ENCODE data around the gene B3GAT3. TPM values are rescaled to one million over a fixed set of nuclear protein-coding genes. Genes with fewer than 3 reads are reported as not detected.
"Not testable (repeated sequence)": the region's sequence is repeated elsewhere in the genome, so short reads cannot be mapped to it uniquely, and the experiment has no call there.

B3GAT3 gene
- total RNA-seq, 1 donor, result 15.7 TPM

- H3K4me3 ChIP-seq (ENCODE audit: low read length), result no peak overlapping the region
- no peaks in the 10 kb centered on the region for H3K27me3 ChIP-seq (ENCODE audit: insufficient read depth, low read length)
- H3K9me3 ChIP-seq (ENCODE audit: low read depth, low read length), result no peaks in the 10 kb centered on the region
- H3K4me1 ChIP-seq (ENCODE audit: insufficient read depth, low read length), result peaks cover 41% of the 10 kb centered on the region
Measured at GRCh38 chr11:62648967-62649364, 27.2 kb upstream of the B3GAT3 start.

GRCh38 chr11:62648185-62648966 lies 26.6 kb upstream of the B3GAT3 start:
- no peaks in the 10 kb centered on the region for H3K9me3 ChIP-seq (ENCODE audit: low read depth, low read length)
- H3K27me3 ChIP-seq (ENCODE audit: insufficient read depth, low read length), result no peaks in the 10 kb centered on the region
- no peak overlapping the region for H3K4me3 ChIP-seq (ENCODE audit: low read length)
- peaks cover 41% of the 10 kb centered on the region for H3K4me1 ChIP-seq (ENCODE audit: insufficient read depth, low read length)

GRCh38 chr11:62647609-62648005 lies 25.8 kb upstream of the B3GAT3 start:
- H3K4me3 ChIP-seq (ENCODE audit: low read length), result no peak overlapping the region
- no peaks in the 10 kb centered on the region for H3K9me3 ChIP-seq (ENCODE audit: low read depth, low read length)
- H3K27me3 ChIP-seq (ENCODE audit: insufficient read depth, low read length), result no peaks in the 10 kb centered on the region
- H3K4me1 ChIP-seq (ENCODE audit: insufficient read depth, low read length), result peaks cover 39% of the 10 kb centered on the region

GRCh38 chr11:62646825-62647608 lies 25.2 kb upstream of the B3GAT3 start:
- H3K4me3 ChIP-seq (ENCODE audit: low read length), result peak overlapping the region; percentile 97
- H3K9me3 ChIP-seq (ENCODE audit: low read depth, low read length), result no peaks in the 10 kb centered on the region

GRCh38 chr11:62645946-62646824 lies 24.4 kb upstream of the B3GAT3 start, which contains the start of gene GANAB:
Gene GANAB, minus strand, starts transcription at chr11:62646613. Its CDS starts 14 bp downstream, at chr11:62646599.
- no peaks in the 10 kb centered on the region for H3K27me3 ChIP-seq (ENCODE audit: insufficient read depth, low read length)
- no peaks in the 10 kb centered on the region for H3K9me3 ChIP-seq (ENCODE audit: low read depth, low read length)
- peak within 1 kb of the TSS; percentile 97 for H3K4me3 ChIP-seq (ENCODE audit: low read length)
- peaks cover 26% of the 10 kb centered on the region for H3K4me1 ChIP-seq (ENCODE audit: insufficient read depth, low read length)

More at GRCh38 chr11:62646825-62647608, 25.2 kb upstream of the B3GAT3 start:
- Histone ChIP-seq H3K27me3 (ENCODE audit: insufficient read depth, low read length) (no peaks in the 10 kb centered on the region), H3K4me1 (ENCODE audit: insufficient read depth, low read length) (peaks cover 33% of the 10 kb centered on the region)

GRCh38 chr11:62645671-62645945 lies 23.8 kb upstream of the B3GAT3 start:
- Histone ChIP-seq H3K4me1 (ENCODE audit: insufficient read depth, low read length) (peaks cover 26% of the 10 kb centered on the region), H3K9me3 (ENCODE audit: low read depth, low read length) (no peaks in the 10 kb centered on the region), H3K4me3 (ENCODE audit: low read length) (peak overlapping the region; percentile 97), H3K27me3 (ENCODE audit: insufficient read depth, low read length) (no peaks in the 10 kb centered on the region)

DNA sequence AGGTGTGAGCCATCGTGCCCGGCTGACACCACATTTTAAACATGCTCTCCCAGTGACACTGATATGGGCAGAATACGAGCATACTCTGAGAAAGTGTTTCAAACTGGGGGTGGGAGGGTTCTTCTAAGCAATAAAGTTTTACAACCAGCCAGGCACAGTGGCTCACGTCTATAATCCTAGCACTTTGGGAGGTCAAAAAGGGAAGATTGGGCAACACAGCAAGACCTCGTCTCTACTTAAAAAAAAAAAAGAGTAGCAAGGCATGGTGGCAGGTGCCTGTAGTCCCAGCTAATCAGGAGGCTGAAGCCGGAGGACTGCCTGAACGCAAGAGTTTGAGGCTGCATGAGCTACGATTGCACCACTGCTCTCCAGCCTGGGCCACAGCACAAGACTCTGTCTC lies 22.4 kb upstream of the B3GAT3 start:
- Histone ChIP-seq H3K4me1 (ENCODE audit: insufficient read depth, low read length) (peaks cover 33% of the 10 kb centered on the region), H3K4me3 (ENCODE audit: low read length) (no peak overlapping the region), H3K9me3 (ENCODE audit: low read depth, low read length) (no peaks in the 10 kb centered on the region), H3K27me3 (ENCODE audit: insufficient read depth, low read length) (no peaks in the 10 kb centered on the region)

DNA sequence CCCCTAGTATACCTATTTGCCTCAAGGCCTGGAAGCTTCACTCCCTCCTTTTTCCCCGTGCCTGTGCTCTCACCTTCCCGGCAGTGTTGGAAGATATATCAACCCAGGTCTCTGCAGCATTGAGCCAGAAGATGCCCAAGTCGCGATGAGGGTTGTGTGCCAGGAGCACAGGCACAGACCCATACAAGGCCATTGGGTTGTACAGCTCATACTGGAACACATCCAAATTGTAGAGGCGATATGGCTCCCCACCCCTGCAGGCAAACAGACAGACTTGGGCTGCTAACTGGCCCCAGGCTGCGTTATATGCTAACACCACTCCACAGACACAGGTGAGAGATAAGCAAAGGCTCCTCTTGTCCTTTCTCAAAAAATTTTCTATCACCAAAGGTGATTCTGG lies 10.7 kb upstream of the B3GAT3 start:
- Histone ChIP-seq H3K4me3 (ENCODE audit: low read length) (no peak overlapping the region), H3K9me3 (ENCODE audit: low read depth, low read length) (no peaks in the 10 kb centered on the region), H3K27me3 (ENCODE audit: insufficient read depth, low read length) (no peaks in the 10 kb centered on the region), H3K4me1 (ENCODE audit: insufficient read depth, low read length) (peaks cover 9% of the 10 kb centered on the region)

DNA sequence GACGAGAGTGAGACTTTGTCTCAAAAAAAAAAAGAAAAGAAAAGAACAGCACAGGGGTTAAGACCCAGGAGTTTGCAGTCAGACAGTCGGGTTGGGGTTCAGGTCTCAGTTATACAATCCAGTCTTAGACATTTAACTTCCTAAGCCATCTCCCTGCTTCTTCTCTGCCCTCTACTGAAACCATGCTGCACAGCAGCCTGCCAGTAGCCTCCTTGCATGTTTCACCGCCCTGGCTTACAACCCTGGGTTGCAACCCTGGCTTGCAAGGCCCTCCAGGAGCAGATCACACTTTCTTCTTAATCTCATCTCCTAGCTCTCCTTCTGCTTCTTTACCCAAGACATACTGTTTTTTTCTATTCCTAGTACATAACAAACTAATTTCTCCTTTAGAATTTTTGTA lies 5.9 kb upstream of the B3GAT3 start:
- Histone ChIP-seq H3K27me3 (ENCODE audit: insufficient read depth, low read length) (no peaks in the 10 kb centered on the region), H3K9me3 (ENCODE audit: low read depth, low read length) (no peaks in the 10 kb centered on the region), H3K4me1 (ENCODE audit: insufficient read depth, low read length) (no peaks in the 10 kb centered on the region), H3K4me3 (ENCODE audit: low read length) (no peak overlapping the region)

DNA sequence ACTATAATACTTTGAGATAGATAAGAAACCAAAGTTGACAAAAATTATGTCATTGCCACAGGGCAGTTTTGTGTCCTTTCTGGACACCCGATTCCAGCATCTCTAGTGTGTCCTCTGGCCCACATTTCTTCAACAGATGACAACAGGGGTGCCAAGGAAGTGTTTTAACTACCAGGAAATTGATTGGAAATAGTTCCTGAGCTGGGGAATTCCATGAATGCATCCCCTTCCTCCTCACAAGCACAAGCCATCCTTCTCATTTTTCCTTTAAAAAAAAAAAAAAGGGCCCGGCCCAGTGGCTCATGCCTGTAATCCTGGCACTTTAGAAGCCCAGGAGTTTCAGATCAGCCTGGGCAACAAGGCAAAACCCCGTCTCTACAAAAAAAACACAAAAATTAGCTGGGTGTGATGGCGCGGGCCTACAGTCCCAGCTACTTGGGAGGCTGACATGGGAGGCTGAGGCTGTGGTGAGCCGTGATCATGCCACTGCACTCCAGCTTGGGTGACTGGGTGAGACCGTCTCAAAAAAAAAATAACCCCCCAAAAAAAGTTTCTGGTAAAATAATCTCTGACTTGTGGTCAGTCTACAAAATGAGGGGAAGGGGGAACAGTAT lies 797 bp upstream of the B3GAT3 start:
- Histone ChIP-seq H3K9me3 (ENCODE audit: low read depth, low read length) (no peaks in the 10 kb centered on the region), H3K4me3 (ENCODE audit: low read length) (peak overlapping the region; percentile 60), H3K27me3 (ENCODE audit: insufficient read depth, low read length) (no peaks in the 10 kb centered on the region), H3K4me1 (ENCODE audit: insufficient read depth, low read length) (peaks cover 21% of the 10 kb centered on the region)

- H3K4me3 ChIP-seq (ENCODE audit: low read length), result peak overlapping the region; percentile 60
- no peaks in the 10 kb centered on the region for H3K27me3 ChIP-seq (ENCODE audit: insufficient read depth, low read length)
- H3K4me1 ChIP-seq (ENCODE audit: insufficient read depth, low read length), result peaks cover 21% of the 10 kb centered on the region
- no peaks in the 10 kb centered on the region for H3K9me3 ChIP-seq (ENCODE audit: low read depth, low read length)
Measured at GRCh38 chr11:62621027-62621566, 689 bp downstream of the B3GAT3 start.

DNA sequence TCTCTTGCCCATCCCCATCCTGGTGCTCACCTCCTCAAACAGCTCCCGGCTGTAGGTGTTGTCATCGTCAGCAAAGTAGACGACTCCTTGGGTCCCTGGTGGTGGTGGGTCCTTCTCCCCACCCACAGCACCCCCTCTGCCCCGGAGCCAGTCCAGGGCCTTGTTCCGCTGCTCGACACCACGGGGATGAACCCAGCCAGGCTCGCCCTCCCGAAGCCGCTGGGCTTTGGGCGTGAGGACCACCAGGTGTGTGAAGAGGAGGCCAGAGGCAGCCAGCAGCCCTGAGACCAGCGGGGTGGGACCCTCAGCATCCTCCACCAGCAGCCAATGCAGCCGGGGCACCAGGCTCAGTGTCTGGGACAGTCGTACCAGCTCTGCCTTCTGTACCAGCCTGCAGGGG lies 4.8 kb downstream of the B3GAT3 start:
- not testable (repeated sequence) for H3K27me3 ChIP-seq (ENCODE audit: insufficient read depth, low read length); H3K9me3 ChIP-seq (ENCODE audit: low read depth, low read length); H3K4me3 ChIP-seq (ENCODE audit: low read length)
- peaks cover 19% of the 10 kb centered on the region for H3K4me1 ChIP-seq (ENCODE audit: insufficient read depth, low read length)

DNA sequence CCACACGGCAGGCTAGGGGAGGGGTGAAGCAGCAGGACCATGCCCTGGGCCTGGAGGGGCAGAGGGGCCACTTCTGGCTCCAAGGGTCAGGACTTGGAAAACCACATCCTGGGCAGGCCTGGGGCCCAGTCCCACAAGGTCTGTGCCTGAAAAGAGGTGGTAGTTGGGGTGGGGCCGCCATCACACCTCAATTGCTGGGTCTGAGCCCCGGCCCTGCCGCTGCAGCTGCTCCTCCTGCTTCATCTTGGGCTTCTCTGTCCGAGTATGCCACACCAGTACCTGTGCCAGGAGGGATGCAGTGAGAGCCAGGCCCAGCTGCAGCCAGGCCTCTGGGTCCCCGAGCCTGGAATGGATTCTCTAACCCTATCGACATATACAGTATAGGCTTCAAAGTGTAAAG lies 6.3 kb downstream of the B3GAT3 start:
- no peaks in the 10 kb centered on the region for H3K27me3 ChIP-seq (ENCODE audit: insufficient read depth, low read length)
- no peak overlapping the region for H3K4me3 ChIP-seq (ENCODE audit: low read length)
- H3K9me3 ChIP-seq (ENCODE audit: low read depth, low read length), result no peaks in the 10 kb centered on the region
- peaks cover 23% of the 10 kb centered on the region for H3K4me1 ChIP-seq (ENCODE audit: insufficient read depth, low read length)

DNA sequence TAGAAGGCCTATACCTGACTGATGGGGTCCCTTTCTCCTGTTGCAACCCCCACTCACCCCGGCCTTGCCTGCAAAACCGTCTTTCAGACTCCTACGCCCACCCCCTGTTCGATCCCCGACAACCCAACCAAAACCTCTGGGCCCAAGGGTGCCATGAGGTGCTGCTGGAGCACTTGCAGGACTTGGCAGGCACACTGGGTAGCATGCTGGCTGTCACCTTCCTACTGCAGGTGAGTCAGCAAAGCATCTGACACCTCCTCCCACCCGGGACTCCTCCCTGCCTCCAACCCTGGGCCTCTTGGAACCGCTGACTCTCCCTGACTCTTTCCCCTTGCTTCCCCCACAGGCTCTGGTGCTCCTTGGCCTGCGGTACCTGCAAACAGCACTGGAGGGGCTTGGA lies 7.5 kb downstream of the B3GAT3 start:
- no peaks in the 10 kb centered on the region for H3K27me3 ChIP-seq (ENCODE audit: insufficient read depth, low read length)
- no peaks in the 10 kb centered on the region for H3K9me3 ChIP-seq (ENCODE audit: low read depth, low read length)
- H3K4me3 ChIP-seq (ENCODE audit: low read length), result no peak overlapping the region
- H3K4me1 ChIP-seq (ENCODE audit: insufficient read depth, low read length), result peaks cover 19% of the 10 kb centered on the region
